Epithelial cell of prostate (primary cell): ENCODE results near the gene PTPRG.

ENCODE experiments used
- DNase-seq: peaks from one replicate; pipeline ENCODE4 v3.0.0-alpha.2; 2011; ENCODE audit warnings: low read depth, low spot score
- H3K27ac ChIP-seq: fragments of 450-650 bp; 2 replicates; pipeline ENCODE4 v1.5.1; 2017; ENCODE audit warnings: mild to moderate bottlenecking

Gene PTPRG

DNA sequence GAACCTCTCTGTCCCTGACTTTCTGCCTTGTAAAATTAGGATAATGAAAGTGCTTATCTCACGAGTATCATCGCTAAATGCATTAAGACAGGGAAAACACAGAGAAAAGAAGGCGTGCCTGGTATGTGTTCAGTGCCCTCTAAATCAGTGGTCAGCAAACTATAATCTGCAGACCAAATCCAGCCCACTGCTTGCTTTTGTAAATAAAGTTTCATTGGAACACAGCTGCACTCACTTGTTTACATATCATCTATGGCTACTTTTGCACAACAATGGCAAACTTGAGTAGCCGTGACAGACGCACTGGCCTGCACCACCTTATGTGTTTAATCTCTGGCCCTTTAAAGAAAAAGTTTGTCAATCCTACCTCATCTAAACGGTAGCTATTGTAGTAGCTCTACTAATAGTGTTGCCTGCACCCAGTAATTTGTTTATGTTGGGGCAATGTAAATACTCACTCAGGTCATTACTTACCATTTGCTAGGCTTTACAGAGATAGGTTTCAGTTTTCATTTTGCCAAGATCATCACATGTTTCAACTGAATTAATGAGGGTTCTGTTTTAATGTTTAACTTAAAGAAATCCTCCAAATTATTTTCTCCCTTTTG is 582.6 kb downstream of the PTPRG start:
- no peak for DNase-seq
- H3K27ac ChIP-seq = no peak overlapping the region

- no peak overlapping the region for H3K27ac ChIP-seq
- DNase-seq = no peak
Measured at GRCh38 chr3:62144482-62144881, 583.1 kb downstream of the PTPRG start.

GRCh38 chr3:62145086-62145757 is 583.9 kb downstream of the PTPRG start:
- no peak overlapping the region for H3K27ac ChIP-seq
- no peak for DNase-seq

DNA sequence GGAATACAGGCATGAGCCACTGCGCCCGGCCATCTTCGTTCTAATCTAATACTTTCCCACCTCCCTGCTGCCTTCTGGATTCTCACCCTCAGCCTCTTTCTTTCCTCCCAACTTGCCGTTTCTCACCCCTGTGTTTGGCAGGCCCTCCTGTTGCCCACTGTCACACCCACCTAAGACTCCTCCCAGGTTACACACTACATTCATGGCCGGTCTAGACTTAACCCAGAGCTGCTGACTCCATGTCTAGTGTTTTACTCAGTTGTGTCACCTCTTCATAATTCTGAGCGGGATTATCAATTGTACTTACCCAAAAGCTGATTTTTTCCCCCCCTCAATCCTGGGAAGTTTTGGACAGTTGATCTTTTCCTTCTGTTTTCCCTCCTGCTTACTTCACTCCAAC is 588.2 kb downstream of the PTPRG start:
- no peak for DNase-seq
- H3K27ac ChIP-seq = no peak overlapping the region

- no peak for DNase-seq
- H3K27ac ChIP-seq = no peak overlapping the region
Measured at GRCh38 chr3:62149962-62150361, 588.6 kb downstream of the PTPRG start.

DNA sequence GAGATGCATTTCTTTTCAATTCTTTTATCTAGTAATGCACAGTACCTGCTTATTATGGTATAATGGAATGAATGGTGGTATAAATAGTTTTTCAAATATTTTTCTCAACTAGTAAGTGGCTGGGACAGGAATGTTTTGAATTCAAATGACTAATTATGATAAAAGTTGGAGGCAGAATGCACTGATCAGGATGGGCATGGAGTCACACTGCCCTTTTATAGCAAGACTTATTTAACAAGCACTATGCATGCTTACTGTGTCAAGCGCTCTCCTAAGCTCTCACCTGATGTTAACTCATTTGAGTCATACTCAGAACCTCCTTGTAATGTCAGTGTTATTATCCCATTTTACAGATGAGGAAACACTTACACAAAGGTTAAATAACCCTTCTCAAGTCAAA is 590.2 kb downstream of the PTPRG start:
- no peak for DNase-seq
- no peak overlapping the region for H3K27ac ChIP-seq

DNA sequence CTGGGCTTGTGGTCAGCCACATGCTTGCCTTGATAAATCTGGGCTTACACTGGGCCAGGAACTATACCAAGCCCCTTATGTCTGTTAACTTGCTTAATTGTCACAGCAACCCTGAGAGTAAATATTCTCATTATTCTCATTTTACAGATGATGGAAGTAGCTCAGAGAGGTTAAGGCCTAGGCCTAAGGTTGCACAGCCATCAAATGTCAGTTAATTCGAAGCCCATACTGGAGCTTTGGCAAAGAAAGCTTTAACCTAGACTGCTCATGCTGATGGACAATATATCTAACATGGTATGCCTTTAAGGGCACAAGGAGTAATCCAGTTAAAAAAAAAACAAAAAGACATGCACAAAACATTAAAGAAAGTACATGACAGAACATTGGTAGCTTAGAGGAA is 591.9 kb downstream of the PTPRG start:
- H3K27ac ChIP-seq = no peak overlapping the region
- DNase-seq = no peak

DNA sequence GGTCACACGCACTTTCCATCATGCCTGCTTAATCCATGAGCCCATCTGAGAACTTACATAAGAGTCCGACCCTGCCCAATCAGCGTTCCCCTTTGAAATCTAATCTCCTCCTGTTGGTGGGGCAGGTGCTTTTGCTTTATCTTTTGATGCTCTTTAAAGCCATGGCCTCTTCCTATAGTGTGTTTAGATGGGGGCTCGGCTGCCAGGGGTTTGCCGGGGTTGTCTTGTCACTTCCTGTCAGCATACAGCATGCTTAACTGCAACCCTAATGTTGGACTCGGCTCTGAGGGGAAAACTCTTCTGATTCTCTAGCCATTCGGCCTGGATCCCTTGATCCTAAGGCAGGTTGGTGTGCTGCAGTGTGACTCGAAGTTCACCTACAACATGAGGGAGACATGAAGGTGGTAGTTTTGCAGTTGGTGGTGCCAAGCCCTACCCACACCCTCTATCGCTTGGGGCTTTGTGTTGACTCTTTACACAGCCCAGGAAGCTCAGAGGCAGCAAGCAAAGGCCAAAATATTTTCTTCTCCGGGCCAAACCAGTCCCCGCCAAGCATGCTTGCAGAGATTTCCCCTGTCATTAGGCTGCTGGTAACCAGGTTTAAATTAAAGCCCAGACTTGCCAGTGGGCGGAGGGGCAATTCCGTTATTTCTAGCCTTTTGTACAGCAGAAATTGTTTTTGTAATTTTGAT is 593.2 kb downstream of the PTPRG start:
- no peak overlapping the region for H3K27ac ChIP-seq
- no peak for DNase-seq

GRCh38 chr3:62159056-62159708 is 597.8 kb downstream of the PTPRG start:
- H3K27ac ChIP-seq = no peak overlapping the region
- no peak for DNase-seq

- DNase-seq = no peak
- H3K27ac ChIP-seq = no peak overlapping the region
Measured at GRCh38 chr3:62159709-62160092, 598.3 kb downstream of the PTPRG start.

- no peak for DNase-seq
- H3K27ac ChIP-seq = no peak overlapping the region
Measured at GRCh38 chr3:62161371-62161770, 600.0 kb downstream of the PTPRG start.

GRCh38 chr3:62164196-62164595 is 602.8 kb downstream of the PTPRG start:
- no peak overlapping the region for H3K27ac ChIP-seq
- DNase-seq = no peak

DNA sequence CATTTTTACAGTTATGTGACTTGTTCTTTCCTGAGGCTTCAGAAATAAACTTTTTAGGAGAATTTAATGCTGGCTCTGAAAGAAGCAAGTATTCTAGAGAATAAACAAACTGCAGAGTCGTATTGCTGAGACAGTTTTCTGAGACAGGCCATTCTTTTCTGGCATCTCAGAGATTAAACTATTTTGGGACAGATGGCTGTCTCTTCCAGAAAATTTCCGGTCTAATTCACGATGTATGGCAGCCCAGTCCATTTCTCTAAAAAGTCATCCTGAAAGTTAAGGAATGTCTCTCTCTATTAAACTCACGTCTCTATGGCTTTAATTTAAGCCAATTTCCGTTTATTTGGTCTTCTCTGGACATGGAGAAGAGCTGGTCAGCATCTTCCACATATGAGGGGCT is 603.4 kb downstream of the PTPRG start:
- DNase-seq = no peak
- no peak overlapping the region for H3K27ac ChIP-seq

DNA sequence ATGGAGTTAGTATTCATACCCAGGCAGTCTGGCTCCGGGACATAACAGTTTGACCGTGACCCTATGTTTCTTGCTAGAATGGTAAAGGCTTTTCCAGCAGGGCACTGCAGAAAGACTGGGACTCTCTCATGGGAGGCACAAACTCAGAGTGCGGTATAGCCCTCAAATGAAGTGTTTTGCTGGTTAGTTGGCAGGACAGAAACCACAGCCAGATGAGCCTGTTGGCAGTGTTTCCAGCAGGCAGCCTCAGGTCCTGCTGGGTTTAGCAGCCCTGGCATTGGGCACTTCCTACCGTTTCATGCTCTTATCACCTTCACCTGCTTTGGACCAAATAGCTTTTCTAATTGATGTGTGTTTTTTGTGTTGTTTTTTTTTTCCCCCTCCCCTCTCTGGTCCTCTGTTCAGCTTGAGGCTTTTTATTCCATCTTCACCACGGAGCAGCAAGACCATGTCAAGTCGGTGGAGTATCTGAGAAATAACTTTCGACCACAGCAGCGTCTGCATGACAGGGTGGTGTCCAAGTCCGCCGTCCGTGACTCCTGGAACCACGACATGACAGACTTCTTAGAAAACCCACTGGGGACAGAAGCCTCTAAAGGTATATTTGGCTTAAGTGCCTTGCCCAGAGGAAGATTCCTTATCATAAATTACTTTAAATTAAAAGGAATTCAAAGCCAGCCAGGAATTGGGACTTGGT is 606.3 kb downstream of the PTPRG start:
- H3K27ac ChIP-seq = no peak overlapping the region
- DNase-seq = no peak

DNA sequence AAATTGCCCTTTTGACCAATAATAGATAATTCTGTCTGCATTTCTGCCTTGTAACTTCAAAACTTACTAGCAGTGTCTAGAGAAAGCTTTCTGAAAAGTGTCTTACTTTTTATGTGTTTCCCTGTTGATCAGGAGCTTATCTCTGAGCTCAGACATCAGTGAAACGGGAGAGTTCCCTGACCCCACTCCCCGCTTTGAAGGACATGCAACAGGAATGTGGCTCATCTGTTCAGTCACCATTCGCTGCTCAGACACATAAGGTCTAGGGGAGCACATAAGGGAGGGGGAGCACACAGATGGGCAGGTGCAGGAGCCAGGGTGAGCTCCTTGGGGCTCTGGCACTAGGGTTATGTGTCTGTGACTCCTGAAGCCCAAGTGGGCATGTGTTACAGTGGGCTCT is 607.0 kb downstream of the PTPRG start:
- DNase-seq = no peak
- no peak overlapping the region for H3K27ac ChIP-seq

DNA sequence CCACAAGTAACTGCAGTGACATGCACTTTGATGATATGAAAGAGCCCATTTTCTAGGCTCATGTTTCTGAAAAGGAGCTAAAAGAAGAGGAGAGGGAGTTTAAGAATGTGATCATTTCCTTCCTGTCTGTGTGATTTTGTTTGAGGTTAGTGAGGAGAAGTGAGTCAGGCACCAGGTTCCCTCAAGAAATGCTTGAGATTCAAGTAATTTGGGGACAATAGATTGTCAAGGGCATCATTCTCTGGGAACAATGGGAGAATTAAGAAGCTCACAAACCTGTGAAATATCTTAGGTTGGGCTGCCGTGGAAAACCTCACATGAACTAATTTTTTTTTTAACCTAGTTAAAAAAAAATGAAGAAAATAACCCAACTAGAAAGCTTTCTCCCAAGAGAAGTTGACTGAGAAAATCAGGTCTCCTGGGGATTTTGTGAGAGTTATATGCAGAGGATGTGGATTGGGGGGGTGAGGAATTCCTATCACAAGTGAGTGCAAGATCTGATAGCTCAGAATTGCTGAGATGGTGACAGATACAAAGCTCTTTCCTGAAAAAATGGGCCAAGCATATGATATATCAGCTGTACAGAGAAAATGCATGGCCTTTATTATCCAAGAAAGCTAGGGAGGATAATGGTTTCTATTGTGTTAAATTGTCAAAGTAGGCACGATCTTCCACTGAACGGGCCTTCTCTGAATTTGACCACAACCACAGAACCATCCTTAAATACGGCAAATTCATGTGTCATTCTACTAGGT is 608.7 kb downstream of the PTPRG start:
- DNase-seq = no peak
- H3K27ac ChIP-seq = no peak overlapping the region

DNA sequence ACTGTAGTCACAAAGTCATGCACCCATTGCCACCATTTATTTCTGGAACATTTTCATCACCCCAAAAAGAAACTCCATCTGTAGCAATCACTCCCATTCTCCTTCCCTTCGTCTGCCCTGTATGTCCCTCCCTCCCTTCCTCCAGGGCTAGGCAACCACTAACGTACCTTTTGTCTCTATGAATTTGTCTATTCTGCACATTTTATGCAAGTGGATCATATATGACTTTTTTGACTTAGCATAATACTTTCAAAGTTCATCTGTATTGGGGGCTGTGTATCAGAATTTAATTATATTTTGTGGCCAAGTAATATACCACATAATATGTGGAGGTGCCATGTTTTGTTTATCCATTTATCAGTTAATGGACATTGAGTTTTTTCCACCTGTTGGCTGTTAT is 610.4 kb downstream of the PTPRG start:
- no peak for DNase-seq

DNA sequence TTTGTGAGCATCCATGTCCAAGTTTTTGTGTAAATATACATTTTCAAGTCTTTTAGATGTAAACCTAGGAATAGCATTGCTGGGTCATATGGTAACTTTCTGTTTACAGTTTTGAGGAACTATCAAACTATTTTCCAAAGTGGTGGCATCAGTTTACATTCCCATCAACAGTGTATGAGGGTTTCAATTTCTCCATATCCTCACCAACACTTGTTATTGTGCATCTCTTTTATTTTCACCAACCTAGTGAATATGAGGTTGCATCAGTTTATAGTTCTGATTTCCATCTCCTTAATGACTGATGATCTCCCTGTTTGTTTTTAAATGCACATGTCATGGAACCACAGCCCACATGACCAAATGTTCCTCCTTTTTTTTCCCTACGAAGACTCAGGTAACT is 610.8 kb downstream of the PTPRG start:
- DNase-seq = no peak
- H3K27ac ChIP-seq = no peak overlapping the region

More for the DNA sequence above, 610.4 kb downstream of the PTPRG start:
- no peak overlapping the region for H3K27ac ChIP-seq

DNA sequence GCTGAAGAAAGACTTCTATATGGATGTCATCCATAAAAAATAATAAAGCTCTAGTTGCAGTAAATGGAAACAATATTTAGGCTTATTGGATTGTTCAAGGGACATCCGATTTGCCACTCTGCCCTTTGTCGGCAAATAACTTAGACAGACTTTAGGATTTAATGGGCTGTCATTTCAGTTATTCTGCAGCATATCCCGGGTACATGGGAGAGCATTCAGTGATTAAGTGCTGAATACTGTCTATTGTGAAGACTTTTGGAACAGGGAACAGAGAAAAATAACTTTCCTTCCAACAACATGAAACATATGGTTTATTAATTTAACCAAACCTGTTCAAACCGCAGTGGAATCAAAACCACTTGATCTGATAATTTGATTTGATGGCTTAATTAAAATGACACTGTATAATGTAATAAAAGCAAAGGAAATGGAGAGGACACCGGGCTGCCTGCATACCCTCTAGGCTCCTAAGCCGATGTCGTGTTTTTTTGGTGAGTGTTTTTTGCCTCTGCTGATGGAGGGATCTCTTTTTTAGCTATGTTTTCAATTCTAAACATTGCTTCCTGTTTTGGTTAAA is 612.7 kb downstream of the PTPRG start:
- H3K27ac ChIP-seq = no peak overlapping the region
- no peak for DNase-seq

DNA sequence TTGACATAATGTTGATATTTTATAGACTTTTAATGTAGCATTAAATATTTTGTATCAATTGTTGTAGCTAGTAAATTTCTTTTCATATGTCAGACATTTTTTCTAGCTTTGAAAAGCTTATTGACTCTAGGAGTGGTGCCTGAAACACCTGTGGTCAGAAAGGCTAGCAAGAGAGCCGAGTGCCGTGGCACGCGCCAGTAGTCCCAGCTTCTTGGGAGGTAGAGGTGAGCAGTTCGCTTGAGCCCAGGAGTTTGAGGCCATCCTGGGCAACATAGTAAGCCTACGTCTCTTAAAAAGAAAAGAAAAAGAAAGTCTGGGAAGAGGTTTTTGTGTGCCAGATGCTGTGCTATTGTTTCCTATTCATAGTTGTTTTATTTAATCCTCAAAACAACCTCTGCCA is 613.8 kb downstream of the PTPRG start:
- DNase-seq = no peak
- no peak overlapping the region for H3K27ac ChIP-seq
